Esophagus muscularis mucosa (tissue), 4 donors: ENCODE results near the gene PRPF6. TPM values are rescaled to one million over a fixed set of nuclear protein-coding genes. Genes with fewer than 3 reads are reported as not detected.

Experiments used
- DNase-seq: peaks from one replicate; pipeline ENCODE4 v3.0.0-alpha.2; 2017; ENCODE audit errors: extremely low spot score
- H3K27ac ChIP-seq, 4 donors: fragments of 200-600 bp; sonication (generic); replicated peaks in 1 of 4; 1 replicate in 3 of 4; 2 replicates in 1 of 4; pipeline ENCODE4 v1.5.1; 2016 to 2019; ENCODE audit warnings: mild to moderate bottlenecking in 1 of 4
- H3K27me3 ChIP-seq, 4 donors: fragments of 200-600 bp; sonication (generic); one replicate each; pipeline versions ENCODE4 v1.5.1 to v1.6.0; 2016 to 2019
- H3K36me3 ChIP-seq, 4 donors: fragments of 200-600 bp; sonication (generic); one replicate each; pipeline ENCODE4 v1.5.1; 2016 to 2019
- H3K4me1 ChIP-seq, 4 donors: fragments of 200-600 bp; sonication (generic); one replicate each; pipeline ENCODE4 v1.5.1; 2016 to 2019
- H3K4me3 ChIP-seq, 4 donors: fragments of 200-600 bp; sonication (generic); 1 replicate in 2 of 4; 2 replicates in 2 of 4; pipeline ENCODE4 v1.5.1; 2016 to 2019; ENCODE audit warnings: mild to moderate bottlenecking in 4 of 4, moderate library complexity in 1 of 4
- H3K9me3 ChIP-seq, 4 donors: fragments of 200-600 bp; sonication (generic); 1 replicate in 3 of 4; 2 replicates in 1 of 4; pipeline ENCODE4 v1.5.1; 2016 to 2019
- CTCF ChIP-seq, 3 experiments: fragments of 200-600 bp in 2 of 3; fragments of 450-650 bp in 1 of 3; sonication (generic) in 2 of 3; IDR thresholded peaks; one replicate each; pipeline ENCODE4 v1.5.1; 2017 to 2019; ENCODE audit warnings: antibody characterized with exemption in 3 of 3, mild to moderate bottlenecking in 2 of 3, moderate library complexity in 1 of 3
- EP300 ChIP-seq: sonication (generic); formaldehyde crosslinking; IDR thresholded peaks from one replicate; pipeline ENCODE4 v1.6.1; 2017; ENCODE audit warnings: antibody characterized with exemption
- POLR2A ChIP-seq: fragments of 450-650 bp; IDR thresholded peaks from one replicate; pipeline ENCODE4 v1.6.1; 2017; ENCODE audit warnings: antibody characterized with exemption, moderate library complexity, mild to moderate bottlenecking, low read depth
- POLR2AphosphoS5 ChIP-seq, 2 donors: sonication (generic); formaldehyde crosslinking; IDR thresholded peaks; one replicate each; pipeline ENCODE4 v1.6.1; 2017; ENCODE audit warnings: antibody characterized with exemption in 2 of 2
- WGBS: methylation state at CpG from one replicate; pipeline ENCODE4 v1.1.5; 2018; 5-methylcytosine and 5-hydroxymethylcytosine counted together
- intact Hi-C: fragments of 100-400 bp; cut with DNase I; formaldehyde crosslinking; loops from one replicate; pipeline ENCODE4 v1.15.1; 2023
- total RNA-seq, 4 donors: library from RNA; depleted of rRNA; stranded (reverse); fragments of >200 nt; gene quantifications; one replicate each; pipeline versions ENCODE4 v1.1.0 to v1.2.1, GENCODE V29; 2016

The PRPF6 gene
- total RNA-seq, 4 donors from 2014 or later, result 46.1 to 64.9 (median 58.7) TPM

- Histone ChIP-seq H3K9me3 (no peaks in the 10 kb centered on the region), H3K27ac (no peak overlapping the region), H3K4me1 (peaks cover 18 to 26% (median 20%) of the 10 kb centered on the region in 4 donors), H3K27me3 (no peaks in the 10 kb centered on the region), H3K36me3 (peaks cover 6 to 46% (median 37%) of the 10 kb centered on the region in 4 donors), H3K4me3 (no peak overlapping the region)
- WGBS, result 95% methylated on average over 8 of the region's 8 CpGs
- TF ChIP-seq POLR2A, result no peak
- no peak for TF ChIP-seq POLR2AphosphoS5 (IDR thresholded peaks at IDR 0.05)
- TF ChIP-seq CTCF (IDR thresholded peaks at IDR 0.05), result no peak
- TF ChIP-seq EP300, result no peak
- intact Hi-C loops, result no loop called here
- DNase-seq, result no peak
These were observed 94.0 kb downstream of the PRPF6 start for GRCh38 chr20:64074963-64075362.

- WGBS, result 93% methylated on average over 12 of the region's 12 CpGs
- H3K36me3 ChIP-seq, result peaks cover 6 to 40% (median 35%) of the 10 kb centered on the region in 4 donors
- intact Hi-C loops, result no loop called here
- H3K27me3 ChIP-seq, result no peaks in the 10 kb centered on the region
- peaks cover 24 to 32% (median 26%) of the 10 kb centered on the region in 4 donors for H3K4me1 ChIP-seq
- no peak overlapping the region for H3K4me3 ChIP-seq
- no peak overlapping the region for H3K27ac ChIP-seq
- no peak for DNase-seq
- H3K9me3 ChIP-seq, result no peaks in the 10 kb centered on the region
- TF ChIP-seq POLR2A (no peak), CTCF (IDR thresholded peaks at IDR 0.05) (no peak), POLR2AphosphoS5 (IDR thresholded peaks at IDR 0.05) (no peak), EP300 (no peak)
These were observed 94.6 kb downstream of the PRPF6 start for GRCh38 chr20:64075556-64075955.

- Histone ChIP-seq H3K4me1 (peaks cover 26 to 33% (median 26%) of the 10 kb centered on the region in 4 donors), H3K9me3 (no peaks in the 10 kb centered on the region), H3K27me3 (no peaks in the 10 kb centered on the region), H3K27ac (no peak overlapping the region), H3K36me3 (peaks cover 6 to 36% (median 33%) of the 10 kb centered on the region in 4 donors), H3K4me3 (peak overlapping the region; percentile 67 to 86 (median 76))
- WGBS, result 92% methylated on average over 7 of the region's 22 CpGs
- intact Hi-C loops, result no loop called here
- DNase-seq, result no peak
- TF ChIP-seq POLR2A (no peak), EP300 (no peak), POLR2AphosphoS5 (IDR thresholded peaks at IDR 0.05) (no peak), CTCF (IDR thresholded peaks at IDR 0.05) (no peak)
These were observed 95.4 kb downstream of the PRPF6 start for GRCh38 chr20:64076061-64076997.

- H3K36me3 ChIP-seq, result peaks cover 6 to 28% (median 26%) of the 10 kb centered on the region in 4 donors
- DNase-seq, result no peak
- WGBS, result no CpG with 5 or more reads among the region's 8 CpGs
- H3K4me1 ChIP-seq, result peaks cover 26 to 35% (median 26%) of the 10 kb centered on the region in 4 donors
- intact Hi-C loops, result no loop called here
- H3K9me3 ChIP-seq, result no peaks in the 10 kb centered on the region
- TF ChIP-seq POLR2A (no peak), CTCF (IDR thresholded peaks at IDR 0.05) (no peak), EP300 (no peak), POLR2AphosphoS5 (IDR thresholded peaks at IDR 0.05) (no peak)
- H3K27me3 ChIP-seq, result peaks cover 0 to 1% (median 0%) of the 10 kb centered on the region in 4 donors
- peak overlapping the region; percentile 67 to 86 (median 76) for H3K4me3 ChIP-seq
- no peak overlapping the region for H3K27ac ChIP-seq
These were observed 96.2 kb downstream of the PRPF6 start for GRCh38 chr20:64077094-64077493.
